ENCODE results near the gene HOXB3.

HOXB3 gene

DNA sequence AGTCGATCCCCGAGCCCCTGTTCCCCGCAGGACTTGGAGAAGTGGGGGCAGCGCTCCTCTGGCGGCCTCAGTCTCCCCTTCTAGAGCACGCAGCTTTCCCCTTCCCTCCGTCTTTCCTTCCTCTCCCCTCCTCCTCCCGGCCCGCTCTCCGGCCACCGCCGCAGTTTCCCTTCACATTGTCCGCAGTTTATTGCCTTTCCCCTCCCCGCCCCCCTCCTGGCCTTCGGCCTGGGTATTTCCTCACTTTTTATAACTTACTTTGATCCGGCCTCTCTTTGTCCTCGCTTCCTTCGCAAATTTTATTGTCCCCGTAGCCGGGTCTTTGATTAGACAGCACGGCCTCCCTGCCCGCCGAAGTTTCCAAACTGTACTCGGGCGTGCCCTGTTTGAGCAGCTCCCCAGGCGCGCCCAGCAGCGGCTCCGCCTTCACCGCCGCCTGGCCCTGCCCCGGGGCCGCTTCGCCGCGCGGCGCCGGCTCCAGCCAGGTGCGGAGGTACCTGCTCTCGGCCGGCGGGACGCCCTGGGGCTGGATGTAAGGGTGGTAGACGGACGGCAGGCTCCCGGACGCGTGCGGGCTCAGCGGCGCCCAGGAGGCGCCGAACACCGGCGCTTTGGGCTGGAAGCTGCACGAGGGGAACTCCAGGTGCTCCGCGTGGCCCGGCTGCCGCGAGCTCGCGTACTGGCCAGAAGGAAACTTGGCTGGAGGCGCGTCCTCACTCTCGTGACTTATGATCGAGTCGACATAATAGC is 35.6 kb upstream of the HOXB3 start:
- DNase-seq, result no peak

DNA sequence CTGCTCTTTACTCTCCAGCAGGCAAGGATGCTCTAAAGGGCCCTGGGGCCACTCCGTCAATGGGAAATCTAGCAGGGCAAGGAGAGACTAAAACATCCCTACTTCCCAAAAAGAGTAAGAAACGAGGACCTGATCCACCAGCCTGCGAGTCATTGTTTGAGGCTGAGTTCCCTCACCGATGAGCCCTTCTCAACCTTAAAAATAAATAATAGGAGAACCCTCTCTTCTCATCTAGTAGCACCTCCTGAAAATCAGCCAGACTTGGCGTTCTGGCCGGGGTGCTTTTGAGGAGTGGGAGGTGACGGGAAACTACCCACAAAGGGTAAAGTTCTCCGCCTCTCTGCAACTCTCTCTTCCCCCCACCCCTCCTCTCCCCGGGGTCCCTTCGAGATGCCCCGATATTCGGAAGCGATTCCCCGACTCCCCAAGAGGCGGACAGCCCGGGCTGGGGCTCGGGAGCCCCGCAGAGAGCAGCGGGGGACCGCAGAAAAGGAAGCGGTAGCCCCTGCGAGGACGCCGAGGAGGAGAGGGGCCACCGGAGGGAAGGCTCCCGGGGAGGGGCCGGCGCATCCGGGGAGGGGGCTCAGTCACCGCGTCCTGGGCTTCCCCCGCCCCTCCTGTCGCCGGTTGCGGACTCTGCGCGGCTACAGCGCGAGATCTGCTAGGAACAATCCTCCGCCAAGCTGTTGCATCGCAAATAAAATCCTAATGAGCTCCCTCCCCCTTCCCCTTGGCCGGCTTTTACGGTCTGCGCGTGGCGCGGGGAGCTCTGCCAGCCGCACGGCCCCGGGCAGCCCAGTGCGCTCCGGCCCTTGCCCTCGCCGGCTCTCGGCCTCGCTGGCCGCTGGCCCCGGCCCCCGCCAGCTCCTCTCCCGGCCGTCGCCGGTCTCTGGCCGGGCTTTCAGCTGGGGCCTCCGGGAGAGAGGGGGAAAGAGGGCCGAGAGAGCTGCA is 34.8 kb upstream of the HOXB3 start:
- DNase-seq, result no peak

DNA sequence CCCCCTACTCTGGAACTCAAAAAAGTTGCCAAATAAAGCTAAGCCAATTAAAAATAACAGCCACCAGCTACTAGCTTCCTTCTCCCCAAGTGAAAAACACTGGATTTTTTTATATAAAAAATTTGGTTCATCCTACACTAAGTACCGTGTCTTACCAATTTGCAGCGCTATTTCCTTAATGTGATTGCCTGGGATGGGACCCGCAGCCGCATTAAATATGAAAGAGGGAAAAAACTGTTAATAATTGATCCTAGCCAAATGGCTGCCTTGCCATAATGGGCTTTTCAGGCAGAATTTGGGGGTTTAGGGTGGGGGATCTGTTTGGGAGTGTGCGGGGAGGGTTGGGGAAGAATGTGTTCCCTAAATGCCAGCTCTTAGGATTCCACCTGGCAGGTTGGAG is 34.1 kb upstream of the HOXB3 start:
- no peak for DNase-seq

DNA sequence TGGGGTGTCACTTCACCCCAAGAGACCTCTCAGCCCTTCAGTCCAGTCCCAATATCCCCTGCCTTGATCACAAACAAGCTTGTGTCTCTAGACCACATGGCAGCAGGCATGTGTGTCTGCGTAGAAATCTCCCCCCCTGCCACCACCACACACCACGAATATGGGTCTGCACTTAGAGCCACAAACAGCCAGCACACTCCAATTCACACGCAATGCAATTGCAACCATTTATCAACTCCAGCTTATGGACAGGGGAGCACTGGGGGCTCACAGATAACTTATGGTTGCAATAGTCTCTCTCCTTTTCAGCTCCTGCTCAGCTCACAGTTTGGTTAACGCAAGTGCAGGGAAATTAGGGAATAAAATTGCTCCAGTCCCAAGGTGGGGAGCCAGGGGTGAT is 33.5 kb upstream of the HOXB3 start:
- DNase-seq, result no peak

DNA sequence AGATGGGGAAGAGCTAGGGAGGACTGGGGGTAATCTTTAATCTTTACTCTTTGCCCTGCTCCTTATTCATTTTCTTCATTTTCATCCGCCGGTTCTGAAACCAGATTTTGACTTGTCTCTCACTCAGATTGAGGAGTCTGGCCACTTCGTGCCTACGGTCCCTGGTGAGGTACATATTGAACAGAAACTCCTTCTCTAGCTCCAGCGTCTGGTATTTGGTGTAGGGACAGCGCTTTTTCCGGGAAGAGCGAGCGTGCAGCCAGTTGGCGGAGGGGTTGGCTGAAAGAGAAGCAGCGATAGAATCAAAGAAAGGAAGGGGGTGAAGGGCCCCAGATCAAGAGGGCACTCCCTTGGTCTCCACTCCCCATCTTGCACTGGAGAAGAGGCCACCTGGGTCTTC is 32.8 kb upstream of the HOXB3 start:
- DNase-seq, result no peak

DNA sequence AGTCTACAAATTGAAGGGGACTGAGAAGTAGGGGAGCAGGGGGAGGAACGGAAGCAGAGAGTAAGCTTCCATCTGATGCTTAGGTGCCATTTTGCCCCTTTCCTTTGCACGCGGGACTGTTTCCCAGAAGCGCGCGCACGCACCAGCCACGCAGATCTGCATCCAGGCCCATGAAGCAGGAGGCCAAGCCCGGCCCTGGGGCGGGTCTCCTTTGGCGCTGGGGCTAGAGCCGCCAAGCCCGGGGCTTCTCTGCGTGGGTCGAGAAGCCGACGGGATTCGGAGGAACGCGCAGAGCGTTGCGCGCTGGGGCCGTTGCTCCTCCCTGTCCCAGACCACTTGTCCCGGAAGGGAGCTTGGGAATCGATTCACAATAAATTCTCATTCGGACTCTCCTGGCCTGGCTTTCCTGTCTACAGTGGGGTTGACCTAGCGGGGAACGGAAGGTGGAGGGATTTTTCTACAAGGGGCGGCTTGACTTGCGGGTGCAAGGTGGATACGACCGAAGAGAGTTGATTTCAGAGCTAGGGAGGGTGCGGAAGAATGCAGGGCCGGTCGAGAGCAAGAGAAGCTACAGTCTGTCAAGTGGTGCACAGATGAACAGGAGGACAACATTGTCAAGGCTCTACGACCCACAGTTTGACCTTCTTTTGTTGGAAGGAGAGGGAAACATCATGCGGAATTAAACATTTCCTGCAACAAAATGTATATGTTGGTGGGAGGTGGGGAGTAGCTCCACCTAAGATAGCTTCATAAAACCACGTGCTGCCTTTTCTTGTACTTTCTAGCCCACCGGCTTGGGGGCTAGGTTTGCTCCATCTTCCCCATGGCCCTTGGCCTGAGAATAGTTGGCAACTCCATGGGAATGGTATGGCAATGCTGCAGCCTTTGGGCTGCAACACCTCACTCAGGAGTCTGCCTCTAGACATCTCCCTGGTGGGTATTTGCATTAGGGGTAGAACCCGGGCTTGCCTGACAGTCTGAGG is 31.7 kb upstream of the HOXB3 start:
- no peak for DNase-seq

DNA sequence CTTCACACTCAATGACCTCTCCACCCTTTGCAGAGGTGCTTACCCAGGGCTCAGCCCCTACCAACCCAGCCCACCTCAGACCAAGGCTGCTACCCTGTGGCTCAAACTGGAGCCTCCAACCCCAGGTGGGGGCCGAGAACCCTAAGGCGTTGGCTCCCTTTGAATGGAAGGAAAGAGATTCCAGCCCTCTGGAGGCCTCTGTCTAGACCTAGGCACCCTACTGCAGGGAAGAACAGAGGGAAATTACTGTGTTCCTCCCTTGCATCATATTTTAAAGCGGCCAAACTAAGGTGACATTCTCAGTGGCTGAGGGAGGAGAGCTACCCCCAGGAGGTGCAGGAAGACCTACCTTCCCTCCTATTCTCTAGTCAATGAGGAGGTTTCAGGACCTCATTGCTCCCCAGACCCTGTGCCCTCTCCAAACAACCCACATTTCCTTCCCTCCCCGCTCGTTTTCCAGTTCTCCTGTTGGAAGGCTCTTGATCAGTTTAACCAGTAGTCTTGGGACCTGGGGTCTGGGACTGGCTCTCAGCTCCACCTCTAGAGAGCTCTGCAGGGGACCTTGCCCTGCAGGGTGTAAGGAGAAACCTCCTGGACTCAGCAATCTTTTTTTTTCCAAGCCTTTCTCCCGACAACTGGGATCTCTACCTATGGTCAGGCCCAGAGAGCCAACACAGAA is 30.6 kb upstream of the HOXB3 start:
- DNase-seq, result no peak

DNA sequence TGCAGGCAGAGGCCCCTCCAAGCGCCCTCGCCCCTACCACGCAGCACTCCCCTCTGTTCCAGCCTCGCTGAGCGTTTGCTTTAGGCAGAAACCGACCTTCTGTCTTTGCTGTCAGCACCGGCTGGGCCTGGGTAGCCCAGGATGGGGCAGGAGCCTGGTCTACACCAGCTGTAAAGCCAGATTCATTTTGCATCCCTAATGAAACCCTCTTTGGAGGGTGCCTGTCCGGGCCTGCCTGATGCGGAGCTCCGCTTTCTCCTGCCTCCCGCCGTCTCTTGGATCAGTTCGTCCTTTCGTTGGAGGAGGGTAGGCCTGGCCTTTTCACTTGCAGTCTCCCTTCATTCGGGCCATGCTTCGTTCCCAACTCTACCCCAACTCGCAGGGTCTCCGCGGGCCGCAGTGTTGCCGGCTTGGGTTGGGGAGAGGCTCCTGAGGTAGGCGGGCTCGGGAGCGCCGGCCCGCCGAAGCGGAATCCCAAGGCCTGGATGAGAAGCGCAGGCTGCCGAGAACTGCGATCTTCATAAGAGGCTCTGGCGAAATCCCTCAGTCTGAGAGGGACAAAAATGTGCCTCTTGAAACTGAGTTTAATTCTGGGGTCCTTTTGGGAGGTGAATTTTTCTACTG is 29.9 kb upstream of the HOXB3 start:
- DNase-seq, result no peak

DNA sequence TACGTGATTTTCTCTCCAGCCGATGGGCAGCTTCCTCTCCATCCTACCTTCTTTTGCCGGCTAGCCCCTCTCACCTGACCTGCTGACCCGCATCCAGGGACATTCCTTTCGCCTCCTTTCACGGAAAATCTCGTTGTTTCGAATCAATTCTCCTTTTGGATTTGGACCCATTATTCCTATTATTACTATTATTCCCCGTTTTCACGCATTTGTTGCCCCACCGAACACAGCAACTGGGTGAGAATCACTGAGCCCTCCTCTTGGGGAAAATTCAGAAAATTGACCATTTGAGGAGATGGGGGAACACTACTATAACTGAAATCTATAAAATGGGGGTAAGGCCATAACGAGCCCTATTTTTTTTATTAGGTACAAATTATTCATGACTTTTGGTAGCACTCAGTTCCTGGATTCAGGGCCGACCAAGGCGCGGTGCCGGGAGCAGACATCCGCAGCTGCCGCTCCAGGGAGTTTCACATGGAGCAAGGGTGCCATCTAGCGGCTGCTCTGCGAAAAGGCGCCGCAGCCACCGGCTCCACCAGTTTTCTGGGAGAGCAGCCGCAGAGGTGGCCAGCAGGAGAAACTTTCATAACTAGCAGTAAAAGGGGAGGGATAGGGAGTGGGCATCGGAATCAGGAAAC is 28.3 kb upstream of the HOXB3 start:
- DNase-seq, result peak; percentile 79

DNA sequence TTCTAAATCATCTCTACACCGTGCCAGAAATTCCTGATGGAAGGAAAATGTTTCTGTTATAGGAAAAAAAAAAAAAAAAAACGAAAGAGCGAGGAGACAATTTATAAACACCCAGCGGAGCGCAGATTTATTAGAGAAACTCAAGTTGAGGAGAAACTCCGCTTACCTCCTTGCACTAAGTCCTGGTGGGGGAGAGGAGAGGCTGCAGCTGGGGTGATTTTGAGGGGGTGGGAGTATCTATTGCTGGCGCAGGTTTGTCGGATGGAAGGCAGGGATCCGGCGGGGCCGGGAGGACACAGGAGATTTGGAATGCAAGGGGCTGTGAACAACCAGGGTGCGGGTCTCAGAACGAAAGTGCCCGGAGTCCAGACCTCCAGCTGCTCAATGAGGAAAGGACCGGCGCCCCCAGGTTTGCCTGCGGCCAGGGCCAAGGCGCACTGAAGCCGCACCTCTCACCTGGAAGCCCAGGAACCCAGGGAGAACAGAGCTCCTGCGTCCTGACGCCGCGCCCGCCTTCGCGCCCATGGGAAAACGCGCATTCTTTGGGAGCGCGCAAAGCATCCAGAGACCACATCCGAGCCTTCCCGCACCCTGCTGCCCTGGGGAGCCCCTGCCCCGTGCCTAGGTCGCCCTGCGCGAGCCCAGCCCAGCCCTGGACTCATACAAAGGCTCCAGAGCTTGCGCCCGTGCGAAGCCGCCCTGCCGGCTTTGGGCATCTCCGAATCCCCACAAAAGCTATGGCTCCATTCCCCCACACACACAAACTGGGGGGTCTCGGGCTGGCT is 27.6 kb upstream of the HOXB3 start:
- DNase-seq, result no peak

DNA sequence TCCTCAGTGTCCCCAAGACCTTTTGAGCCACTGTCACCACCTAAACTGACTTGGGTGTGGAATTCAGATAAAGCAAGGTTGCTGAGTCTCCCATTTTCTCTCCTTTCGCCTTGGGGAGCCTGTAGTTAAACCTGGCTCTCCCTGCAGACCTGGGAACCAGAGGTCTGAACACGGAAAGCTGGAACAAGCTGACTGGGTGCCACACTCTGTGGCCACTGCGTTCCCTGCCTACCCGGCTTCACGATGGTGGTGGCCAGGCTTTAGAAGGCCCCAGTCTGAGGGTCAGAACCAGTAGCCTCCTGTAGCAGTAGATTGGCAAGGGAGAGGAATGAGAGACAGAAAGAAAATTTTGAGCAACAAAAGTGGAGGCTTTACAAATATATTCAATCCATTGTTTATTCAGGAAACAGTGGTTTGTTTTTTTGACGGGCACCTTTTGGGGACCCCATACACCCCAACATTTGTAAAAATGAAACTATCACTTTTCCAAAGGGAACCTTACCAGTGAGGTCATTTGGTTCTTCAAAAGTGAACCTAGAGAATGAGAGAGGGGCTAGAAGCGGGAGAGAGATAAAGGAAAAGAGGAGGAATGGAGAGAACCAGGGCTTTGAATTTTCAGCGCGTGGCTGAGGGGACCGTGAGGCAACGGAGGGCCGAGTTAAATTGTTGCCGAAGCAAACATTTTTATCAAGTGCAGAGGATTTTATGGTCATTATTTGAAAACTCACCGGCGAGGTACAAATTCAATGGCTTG is 26.9 kb upstream of the HOXB3 start:
- DNase-seq, result no peak

DNA sequence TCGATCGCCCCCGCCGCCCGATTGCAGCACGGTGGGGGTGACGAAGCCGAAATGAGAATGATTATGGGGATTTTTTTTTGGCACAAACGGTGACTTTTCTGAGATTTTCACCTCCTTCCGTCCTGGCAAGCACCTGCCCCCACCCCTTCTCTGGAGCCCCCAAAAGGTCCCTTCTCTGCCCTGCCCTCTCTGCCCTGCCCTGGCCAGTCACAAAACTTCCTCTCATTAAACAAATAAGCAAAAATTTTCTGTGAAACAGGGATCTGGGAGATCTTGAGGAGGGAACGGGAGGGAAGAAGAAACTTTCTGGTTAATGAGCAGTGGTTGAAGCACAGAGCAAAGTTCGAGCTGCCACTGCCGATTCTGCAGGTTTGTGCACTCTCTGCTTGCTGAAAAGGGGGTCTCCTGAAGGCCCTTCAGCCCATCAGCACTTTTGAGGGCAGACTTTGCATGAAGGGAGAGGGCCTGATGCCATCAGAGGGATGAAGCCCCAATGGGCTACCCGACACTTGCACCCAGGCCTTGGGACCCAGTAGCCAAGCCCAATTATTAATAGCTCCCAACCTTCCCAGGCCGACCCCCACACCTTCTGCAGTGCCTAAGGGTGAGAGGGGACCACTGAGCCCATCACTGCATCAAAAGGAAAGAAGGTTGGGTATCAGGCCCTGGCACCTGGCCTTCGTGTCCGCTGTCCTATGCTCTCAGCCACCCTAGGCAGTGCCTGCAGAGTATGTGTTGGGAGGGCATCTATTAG is 26.1 kb upstream of the HOXB3 start:
- DNase-seq, result no peak

DNA sequence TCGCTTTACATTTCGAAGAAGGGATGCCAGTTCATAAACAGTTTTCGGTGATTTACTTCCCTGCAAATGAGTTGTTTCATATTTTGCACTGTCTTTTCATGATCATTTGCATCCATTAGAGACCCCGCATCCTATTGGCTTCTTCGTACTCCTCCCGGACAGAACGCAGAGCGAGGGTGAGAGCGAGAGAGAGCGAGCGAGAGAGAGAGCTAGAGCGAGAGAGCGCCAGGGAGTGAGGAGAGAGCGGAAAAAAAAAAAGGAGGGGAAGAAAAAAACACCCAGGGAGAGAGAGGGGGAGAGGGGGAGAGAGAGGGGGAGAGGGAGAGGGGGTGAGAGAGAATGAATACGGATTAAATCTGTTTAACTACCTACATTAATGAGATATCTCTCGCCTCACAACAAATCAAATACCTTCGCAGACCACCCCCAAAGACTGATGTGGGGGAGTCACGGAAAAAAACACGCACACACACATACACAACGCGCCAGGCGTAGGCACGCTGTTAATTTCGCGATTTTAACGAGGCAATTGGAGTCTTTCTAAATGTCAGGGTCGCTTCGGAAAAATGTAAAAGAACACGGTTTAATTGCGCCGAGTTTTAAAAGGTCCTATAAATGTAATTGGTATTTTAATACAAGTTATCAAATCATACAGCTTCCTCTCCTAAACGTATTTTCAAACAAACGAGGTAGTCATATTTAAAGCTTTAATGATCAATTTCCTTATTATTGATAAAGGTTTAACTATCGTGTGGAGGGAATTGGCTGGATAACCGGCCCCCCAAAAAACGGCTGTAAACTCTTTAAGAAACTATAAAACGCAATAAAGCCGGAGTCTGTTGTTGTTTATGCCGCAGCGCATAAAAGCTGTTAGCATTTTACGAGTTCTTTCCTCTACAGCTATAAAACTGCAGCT is 25.3 kb upstream of the HOXB3 start, which contains the start of gene HOXB8:
Gene HOXB8 (minus strand): TSS at position 246 of the 916 bp plus-strand sequence. CDS start 588 bp downstream, outside the sequence.
- no peak for DNase-seq

DNA sequence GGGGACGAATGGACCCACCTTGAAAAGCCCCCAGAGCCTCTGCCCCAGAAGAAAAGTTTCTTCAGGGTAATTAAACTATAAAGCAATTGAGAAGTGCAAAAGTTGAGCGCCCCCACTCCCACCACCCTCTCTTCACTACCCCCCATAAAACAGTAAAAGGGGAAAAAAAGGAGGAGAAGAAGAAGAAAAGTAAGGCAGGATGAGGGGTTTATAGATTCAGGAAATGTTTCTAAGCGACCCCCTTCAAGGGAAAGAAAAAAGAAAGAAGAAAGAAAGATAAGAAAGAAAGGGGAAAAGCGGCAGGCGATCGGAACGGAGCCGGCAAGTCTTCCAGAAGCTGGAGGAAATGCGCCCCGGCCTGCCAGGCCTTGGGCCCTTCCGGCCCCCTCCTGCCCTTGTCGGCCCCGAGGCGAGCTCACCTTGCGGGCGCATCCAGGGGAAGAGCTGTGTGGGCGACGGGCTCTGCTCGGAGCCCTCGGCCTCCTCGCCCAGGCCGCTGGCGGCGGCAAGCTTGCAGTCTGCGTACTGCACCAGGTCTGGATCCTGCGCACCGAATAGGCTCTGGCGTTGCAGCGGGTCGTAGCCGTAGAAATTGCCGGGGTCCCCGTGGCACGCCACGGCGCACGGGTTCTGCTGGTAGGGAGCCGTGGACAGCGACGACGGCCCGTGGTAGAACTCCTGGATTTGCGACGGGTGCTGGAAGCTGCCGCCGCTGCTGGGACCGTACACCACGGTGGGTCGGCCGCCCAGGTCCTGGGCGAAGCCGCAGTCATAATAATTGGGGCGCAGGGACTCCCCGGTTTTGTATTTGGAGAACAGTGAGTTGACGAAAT is 24.0 kb upstream of the HOXB3 start:
- no peak for DNase-seq

DNA sequence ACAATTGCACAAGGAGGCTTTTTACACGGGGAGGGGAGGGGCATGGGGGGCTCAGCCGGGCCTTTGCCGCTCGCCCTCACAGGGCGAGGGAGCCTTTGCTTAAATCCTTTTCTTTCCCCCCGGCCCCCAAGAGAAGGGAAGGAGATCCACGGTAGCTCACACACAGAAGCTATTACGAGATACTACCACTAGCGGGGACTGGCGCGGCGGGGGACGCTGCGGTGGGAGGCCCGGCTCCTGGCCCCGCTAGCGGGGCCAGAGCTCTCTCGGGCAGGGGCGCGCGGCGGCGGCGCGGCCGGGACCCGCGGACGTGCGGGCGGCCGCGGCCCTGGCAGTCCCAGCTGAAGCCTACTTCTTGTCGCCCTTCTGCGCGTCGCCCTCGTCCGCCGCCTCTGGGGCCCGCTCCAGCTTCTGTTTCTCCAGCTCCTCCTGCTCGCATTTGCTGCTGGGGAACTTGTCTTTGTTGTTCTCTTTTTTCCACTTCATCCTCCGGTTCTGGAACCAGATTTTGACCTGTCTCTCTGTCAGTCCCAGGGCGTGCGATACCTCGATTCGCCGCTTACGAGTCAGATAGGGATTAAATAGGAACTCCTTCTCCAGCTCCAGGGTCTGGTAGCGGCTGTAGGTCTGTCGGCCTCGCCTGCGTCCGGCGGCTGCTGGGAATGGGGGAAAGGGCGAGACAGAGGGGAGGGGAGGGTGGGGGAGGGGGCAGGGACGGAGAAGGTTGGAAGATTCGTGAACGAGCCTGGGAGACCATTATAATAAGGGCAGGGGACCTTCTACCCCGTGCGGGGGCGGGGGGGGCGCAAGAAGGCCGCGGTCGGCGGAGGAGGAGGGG is 23.0 kb upstream of the HOXB3 start:
- DNase-seq, result peak; percentile 58

DNA sequence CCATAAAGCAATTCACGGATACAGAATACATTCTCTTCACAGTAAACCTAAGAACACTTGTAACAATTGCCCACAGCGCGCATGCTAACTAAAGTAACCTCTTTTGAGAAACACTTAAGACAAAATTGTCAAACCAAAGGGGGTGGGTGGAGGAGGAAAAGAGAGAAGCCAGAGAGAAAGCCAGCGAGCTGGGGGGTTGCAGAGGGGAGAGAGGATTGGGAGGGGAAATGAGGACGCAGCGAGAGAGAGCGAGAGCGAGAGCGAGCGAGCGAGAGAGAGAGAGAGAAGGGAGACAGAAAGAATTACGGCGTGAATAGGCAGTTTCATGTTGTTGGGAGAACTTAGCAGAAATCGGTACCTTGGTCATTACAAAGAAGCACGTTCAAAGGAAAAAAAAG is 22.4 kb upstream of the HOXB3 start:
- DNase-seq, result peak; percentile 45
